Embryonic facial prominence (tissue), 1 donor: ENCODE results near the gene YJEFN3.
A peak's percentile ranks its signal among the peaks of the same experiment; 100 is the strongest.

ENCODE experiments used
- DNase-seq: peaks from one replicate; pipeline ENCODE4 v3.0.0-alpha.2; 2016; ENCODE audit errors: extremely low spot score

The YJEFN3 gene

DNA sequence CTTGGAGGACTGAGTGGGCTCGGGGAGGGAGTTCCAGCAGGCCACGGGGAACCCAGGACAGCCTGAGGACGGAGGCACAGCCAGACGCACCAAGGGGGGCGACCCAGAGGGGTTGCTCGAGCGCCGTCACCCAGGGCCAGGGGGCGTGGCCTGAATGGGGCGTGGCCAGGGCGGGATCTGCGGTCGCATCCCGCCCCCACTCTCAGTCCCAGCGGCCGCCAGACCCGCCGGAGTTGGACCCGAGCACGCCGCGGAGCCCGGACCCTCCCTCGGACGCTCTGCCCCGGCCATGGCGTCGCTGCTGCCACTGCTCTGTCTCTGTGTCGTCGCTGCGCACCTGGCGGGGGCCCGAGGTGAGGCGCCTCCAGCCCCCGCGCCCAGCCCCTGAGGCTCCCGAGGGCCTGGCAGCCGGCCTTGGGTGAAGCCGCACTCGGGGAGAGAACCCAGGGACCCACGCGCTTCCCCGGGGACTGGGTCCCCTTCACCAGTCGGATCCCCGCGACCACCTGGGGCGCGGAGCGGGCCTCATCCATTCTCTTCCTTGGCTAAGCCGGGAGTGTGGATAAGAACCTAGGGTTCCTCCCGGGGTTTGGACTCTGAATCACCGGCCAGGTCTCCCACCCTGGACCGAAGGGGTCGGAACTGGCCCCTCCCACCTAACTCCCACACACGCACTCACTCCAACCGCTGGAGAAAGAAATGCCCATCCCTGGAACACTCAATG lies 9.5 kb downstream of the YJEFN3 start, which contains the start of gene CILP2:
Gene CILP2, plus strand, starts transcription at position 205 of the 724 bp plus-strand sequence. Its CDS starts 85 bp downstream, at position 290.
- DNase-seq: peak; percentile 5

DNA sequence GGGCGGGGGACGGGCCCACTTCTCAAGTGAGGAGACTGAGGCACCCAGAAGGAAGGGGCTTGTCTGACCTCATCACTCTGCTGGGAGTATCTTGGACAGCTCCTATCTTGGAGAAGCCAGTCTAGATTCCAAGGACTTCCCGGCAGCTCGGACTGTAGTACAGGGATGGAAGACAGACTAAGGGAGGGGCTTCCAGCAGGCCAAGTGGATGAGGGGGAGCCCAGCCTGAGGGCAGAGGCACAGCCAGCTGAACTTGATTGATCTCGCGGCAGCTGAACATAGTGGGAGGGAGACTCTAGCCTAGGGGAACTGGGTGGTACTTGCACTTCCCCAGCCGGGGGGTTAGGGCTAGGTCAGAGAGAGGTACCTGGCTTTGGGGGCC lies 10.1 kb downstream of the YJEFN3 start:
- DNase-seq: peak; percentile 5

DNA sequence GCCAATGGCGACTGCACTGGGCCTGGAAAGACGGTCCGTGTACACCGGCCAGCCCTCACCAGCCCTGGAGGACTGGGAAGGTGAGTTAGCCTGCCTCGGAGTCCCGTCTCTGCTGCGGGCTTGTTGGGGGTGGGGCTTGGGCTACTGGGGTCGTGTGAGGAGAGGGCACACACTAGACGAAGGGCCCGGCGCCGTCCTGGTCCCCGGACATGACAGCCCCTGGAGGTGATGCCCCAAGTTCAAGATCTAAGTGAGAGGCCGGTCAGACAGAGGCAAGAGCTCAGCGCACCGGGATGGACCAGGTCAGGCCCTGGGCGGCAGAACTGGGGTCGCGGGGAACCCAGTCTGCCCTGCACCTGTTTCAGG lies 11.0 kb downstream of the YJEFN3 start:
- DNase-seq: peak; percentile 4

DNA sequence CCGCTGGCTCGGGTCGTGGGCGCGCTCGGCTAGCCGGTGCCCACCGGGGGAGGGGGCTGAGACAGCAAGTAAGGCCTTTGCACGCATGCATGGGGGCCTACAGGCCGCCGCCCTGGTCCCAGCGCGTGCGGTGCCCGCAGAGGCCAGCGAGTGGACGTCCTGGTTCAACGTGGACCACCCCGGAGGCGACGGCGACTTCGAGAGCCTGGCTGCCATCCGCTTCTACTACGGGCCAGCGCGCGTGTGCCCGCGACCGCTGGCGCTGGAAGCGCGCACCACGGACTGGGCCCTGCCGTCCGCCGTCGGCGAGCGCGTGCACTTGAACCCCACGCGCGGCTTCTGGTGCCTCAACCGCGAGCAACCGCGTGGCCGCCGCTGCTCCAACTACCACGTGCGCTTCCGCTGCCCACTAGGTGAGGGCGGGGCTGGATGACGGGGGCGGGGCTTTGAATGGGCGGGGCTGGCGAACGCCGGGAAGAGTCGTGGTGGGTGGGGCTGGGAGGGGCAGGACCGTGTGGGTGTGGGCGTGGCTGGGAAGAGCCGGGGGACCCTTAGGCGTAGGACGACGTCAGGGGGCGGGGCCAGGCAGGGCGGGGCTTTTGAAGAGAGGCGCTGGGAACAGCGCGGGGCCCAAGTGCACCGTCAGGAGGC lies 11.5 kb downstream of the YJEFN3 start:
- DNase-seq: peak; percentile 45

DNA sequence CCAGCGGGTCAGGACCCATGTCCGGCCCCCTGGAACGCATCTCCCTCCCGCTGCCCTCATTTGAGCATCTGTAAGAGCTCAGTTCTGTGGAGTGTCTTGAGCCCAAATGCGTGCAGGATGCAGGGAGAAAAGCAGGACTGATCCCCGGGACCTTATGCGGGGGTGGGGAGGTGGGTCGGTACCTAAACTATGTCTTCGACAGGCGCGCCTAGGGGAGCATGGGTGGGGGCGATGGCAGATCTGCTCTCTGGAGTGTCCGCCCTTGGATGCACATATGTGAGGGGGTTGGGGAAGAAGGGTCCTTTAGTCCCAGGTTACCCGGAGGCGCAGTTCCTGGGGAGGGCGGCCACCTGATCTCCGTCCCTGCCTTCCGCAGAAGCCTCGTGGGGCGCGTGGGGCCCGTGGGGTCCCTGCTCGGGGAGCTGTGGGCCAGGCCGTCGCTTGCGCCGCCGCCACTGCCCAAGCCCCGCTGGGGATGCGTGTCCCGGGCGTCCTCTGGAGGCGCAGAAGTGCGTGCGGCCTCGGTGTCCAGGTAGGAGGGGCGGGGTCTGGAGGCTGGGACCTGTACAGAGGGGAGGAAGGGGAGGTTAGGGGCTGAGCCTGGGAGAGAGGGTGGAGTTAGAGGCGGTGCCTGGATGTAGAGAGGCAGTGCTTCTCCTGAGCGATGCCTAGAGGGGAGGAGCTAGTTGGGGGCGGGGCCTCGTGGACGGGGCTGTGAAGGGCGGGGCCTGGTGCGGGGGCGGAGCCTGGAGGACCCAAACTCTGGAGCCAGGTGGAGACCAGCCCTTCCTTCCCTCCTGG lies 12.2 kb downstream of the YJEFN3 start:
- peak; percentile 37 for DNase-seq

DNA sequence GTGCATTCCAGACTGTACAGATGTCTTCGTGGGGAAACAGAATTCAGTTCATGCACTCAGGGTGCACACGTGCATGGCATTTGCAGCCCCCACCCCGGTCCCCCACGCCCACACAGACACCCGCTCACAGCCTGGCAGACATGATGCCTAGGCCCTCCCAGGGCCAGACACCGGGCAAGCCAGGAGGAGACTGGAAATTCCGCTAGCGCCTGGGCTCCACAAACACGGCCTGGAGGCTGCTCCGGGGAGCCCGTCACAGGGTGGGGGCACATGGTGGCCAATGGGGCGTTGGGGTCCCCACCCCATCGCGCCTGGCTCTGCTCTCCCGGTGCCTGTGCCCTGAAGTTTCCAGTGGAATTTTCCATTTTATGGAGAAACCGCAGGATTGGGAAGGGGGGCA lies 12.9 kb downstream of the YJEFN3 start:
- no peak for DNase-seq

DNA sequence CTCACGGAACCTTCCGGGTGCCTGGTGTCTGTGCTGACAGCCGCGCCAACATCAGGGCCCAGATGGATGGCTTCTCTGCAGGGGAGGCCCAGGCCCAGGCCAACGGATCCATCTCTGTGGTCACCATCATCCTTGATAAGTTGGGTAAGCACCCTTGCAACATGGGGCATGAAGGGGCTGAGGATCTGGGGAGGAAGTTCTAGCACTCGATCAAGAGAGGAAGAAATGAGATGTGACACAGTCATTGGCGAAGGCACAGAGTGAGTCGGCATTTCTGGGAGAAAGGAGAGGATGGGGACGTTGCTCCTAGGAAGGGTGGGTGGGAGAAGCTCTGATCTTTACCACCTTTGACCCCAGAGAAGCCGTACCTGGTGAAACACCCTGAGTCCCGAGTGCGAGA lies 13.8 kb downstream of the YJEFN3 start:
- DNase-seq: no peak

DNA sequence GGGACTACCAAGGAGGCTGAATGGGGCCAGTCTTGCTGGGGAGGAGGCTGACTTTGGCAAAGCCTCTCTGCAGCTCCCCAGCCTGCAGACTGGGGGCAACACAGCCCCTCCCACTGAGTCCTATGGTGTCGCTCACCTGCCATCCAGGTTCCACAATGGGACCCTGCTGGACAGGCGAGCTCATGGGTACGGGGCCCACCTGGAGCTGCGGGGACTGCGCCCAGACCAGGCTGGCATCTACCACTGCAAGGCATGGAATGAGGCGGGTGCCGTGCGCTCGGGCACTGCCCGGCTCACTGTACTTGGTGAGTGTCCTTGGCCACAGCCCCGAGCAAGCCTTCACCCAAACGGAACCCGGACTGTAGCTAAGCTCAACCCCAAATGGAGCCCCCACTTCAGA lies 14.4 kb downstream of the YJEFN3 start:
- DNase-seq: no peak

DNA sequence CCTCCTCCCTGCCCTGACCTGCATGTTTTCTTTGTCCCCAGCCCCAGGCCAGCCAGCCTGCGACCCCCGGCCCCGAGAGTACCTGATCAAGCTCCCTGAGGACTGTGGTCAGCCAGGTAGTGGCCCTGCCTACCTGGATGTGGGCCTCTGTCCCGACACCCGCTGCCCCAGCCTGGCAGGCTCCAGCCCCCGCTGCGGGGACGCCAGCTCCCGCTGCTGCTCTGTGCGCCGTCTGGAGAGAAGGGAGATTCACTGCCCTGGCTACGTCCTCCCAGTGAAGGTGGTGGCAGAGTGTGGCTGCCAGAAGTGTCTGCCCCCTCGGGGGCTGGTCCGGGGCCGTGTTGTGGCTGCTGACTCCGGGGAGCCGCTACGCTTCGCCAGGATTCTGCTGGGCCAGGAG lies 14.9 kb downstream of the YJEFN3 start:
- DNase-seq: no peak

DNA sequence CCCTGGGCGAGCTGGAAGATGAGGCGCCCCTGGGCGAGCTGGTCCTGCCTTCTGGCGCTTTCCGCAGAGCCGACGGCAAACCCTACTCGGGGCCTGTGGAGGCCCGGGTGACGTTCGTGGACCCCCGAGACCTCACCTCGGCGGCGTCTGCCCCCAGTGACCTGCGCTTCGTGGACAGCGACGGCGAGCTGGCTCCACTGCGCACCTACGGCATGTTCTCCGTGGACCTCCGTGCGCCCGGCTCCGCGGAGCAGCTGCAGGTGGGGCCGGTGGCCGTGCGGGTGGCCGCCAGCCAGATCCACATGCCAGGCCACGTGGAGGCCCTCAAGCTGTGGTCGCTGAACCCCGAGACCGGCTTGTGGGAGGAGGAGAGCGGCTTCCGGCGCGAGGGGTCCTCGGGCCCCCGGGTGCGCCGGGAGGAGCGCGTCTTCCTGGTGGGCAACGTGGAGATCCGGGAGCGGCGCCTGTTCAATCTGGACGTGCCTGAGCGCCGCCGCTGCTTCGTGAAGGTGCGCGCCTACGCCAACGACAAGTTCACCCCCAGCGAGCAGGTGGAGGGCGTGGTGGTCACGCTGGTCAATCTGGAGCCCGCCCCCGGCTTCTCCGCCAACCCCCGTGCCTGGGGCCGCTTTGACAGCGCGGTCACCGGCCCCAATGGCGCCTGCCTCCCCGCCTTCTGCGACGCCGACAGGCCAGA lies 15.7 kb downstream of the YJEFN3 start:
- no peak for DNase-seq

DNA sequence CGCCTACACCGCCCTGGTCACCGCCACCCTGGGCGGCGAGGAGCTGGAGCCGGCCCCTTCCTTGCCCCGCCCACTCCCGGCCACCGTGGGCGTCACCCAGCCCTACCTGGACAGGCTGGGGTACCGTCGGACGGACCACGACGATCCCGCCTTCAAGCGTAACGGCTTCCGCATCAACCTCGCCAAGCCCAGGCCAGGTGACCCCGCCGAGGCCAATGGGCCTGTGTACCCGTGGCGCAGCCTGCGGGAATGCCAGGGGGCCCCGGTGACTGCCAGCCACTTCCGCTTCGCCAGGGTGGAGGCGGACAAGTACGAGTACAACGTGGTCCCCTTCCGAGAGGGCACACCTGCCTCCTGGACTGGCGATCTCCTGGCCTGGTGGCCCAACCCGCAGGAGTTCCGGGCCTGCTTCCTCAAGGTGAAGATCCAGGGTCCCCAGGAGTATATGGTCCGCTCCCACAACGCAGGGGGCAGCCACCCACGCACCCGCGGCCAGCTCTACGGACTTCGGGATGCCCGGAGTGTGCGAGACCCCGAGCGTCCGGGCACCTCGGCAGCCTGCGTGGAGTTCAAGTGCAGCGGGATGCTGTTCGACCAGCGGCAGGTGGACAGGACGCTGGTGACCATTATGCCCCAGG lies 16.4 kb downstream of the YJEFN3 start:
- DNase-seq: no peak

DNA sequence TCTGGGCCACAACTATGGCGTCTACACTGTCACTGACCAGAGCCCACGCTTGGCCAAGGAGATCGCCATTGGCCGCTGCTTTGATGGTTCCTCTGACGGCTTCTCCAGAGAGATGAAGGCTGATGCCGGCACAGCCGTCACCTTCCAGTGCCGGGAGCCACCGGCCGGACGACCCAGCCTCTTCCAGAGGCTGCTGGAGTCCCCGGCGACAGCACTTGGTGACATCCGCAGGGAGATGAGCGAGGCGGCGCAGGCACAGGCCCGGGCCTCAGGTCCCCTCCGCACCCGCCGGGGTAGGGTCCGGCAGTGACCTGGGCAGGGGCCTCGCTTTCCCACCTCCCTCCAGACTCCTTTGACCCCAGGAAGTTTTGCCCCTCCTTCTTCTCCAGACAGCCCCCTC lies 17.0 kb downstream of the YJEFN3 start:
- no peak for DNase-seq

DNA sequence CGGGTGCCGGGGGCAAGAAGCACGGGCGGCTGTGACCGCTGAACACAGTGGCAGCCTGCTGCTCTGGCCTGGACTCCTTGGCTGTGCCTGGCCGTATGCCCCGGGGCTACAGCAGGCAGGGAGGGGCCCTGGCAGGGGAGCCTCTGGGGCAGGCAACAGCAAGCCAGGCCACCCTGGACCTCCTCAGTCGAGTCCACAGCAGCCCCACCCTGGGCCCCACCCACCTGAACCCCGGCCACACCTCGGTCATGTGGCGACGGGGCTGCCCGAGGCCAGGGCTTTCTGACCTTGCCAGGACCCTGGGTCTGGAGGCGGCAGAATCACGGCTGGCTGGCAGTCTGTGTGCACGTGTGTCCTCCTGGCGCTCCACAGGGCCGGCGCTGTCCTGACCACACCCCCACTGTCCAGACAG lies 18.0 kb downstream of the YJEFN3 start:
- no peak for DNase-seq

DNA sequence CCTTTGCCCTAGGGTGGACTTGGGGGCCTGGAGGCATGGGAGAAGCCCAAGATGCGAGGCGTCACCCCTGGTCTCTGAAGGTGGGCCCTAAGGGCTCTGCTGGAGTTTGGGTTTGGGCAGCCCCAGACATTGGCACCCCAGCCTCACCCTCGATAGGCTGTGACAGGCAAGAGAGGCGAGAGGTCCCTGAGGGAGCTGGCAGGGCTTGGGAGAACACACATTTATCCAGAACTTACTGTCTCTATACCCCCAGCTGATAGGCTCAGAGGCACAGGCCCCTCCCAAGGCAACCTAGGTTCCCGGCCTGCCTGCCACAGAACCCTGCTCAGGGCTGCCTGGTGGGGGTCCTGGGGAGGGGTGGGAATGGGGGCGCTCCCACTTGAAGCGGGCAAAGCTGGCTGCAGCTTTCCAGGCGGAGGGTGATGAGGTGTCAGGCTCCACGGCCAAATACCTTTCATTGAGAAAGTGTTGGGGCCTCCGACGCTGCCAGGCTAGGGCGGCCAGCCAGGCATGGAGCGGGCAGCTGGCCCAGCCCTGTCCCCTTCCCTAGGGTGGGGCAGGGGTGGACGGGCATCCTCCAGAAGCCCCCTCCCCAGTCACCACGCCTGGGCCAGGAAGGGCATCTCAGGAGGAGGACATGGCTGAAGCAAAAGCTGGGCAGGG lies 19.1 kb downstream of the YJEFN3 start:
- no peak for DNase-seq

DNA sequence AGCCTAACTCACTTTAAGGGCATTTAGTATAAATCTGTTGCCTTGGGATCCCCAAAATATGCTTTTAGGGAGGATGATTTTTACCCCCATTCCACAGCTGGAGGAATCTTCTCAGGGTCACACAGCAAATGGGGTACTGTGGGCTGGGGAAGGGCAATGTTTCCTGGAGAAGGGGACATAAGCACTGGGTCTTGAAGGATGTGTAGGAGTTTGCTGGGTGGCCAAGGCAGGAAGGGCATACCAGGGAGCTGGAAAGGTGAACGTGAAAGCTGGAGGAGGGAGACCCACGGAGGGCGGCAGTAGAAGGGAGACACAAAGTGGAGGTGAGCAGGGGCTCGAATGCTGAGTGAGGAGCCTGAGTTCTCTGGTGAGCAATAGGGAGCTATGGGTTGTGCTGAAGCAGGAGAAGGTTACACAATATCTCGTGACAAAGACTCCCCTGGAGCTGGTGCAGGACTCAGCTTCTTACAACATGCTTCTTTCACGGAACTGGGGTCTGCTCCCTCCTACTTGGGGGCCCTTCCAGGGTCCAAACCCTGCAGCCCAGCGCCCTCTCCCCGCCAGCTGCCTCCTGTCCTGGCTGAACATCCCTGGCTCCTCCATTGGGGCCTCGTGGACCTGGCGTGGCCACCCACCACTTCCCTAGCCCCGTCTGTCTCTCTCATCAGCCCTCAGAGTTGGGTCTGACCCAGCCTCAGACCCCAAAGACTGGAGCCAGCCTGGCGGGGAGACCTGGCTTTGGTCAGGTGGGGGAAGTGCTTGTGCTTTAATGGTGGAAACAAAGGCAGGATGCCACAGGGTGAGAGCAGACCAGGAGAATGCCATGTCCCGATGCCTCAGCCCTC lies 20.4 kb downstream of the YJEFN3 start:
- DNase-seq: no peak

DNA sequence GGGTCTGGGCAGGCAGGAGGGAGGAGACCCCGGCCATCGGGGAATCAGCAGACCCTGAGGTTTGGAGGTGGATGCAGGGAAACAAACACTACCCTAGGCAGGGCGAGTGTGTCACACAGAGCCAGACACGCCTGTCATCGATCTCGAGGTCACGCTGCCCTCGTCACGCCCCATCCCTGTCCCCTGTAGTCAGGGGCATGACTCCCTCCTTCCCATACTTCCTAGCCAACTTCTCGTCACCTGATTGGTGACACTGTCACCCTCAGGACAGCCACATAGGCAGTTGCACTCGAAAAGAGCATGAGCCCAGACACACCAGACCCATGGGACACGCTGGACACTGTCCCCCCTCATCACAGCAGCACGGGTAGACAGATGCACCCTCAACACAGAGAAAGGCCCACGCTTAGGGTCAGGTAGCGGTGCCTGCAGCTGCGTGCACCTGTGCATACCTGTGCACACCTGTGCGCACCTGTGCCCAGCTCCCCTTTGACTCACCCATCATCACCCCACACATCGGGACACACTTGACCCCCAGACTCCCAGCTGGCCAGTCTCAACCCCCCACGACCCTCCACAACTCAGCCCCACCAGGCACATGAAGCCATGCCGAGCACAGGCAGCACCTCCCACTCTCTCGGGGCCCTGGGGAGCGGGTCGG lies 21.2 kb downstream of the YJEFN3 start:
- DNase-seq: no peak

DNA sequence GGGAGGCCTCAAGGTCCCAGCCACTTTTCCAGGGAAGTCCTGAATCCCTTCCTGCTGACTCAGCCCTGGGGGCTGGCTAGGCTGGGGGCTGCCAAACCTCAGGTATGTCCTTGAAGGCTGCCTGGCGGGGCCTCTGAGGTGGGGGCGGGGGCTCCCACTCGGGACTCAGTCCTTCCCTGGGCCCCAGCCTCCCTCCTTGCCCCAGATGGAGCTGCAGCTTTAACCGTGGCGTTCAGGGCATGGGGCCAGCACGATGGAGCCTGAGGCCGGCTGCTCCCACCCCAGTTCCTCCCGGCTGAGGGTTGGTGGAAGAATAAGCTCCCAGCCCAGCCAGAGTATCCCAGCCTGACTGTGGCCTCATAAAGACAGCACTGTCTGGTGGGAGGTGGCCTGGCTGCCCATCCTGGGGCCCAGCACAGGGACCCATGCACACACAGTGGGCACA lies 21.8 kb downstream of the YJEFN3 start:
- no peak for DNase-seq

DNA sequence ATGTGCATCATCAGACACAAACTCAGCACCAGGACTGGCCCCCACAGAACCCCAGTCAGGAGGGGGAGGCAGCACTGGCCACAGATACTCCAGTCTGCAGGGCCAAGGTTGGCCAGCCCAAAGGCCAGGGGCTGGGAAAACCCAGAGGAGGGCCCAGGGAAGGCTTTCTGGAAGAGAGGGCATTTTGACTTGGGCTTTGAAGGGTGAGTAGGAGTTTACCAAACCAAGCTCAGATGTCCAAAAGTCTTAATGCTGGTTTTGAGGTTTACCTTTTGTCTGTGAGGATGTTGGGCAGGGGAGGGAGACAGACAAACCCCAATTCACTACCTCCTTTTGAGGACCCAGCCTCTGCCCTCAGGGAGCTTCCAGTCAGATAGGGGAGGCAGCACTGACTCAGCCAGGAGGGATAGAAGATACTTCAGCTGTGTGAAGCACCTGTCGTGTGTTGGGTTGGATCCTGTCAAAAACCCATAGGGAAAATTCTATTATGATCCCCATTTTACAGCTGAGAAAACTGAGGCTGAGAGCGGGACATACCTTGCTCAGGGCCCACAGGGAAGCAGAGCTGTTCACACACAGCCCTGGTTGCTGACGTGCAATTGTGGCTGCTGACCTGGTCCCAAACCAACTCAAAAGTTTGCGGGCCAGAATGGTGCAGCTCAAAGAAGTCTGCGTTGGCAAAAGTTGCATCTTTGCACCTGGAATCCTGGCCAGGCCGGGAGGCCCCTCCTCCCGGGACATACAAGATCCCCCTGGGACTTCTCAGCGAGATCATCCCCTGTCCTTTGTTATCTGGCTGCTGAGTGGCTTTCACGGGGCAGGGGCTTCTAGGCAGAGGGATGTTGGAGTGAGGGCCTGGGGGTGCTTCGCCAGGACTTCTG lies 22.5 kb downstream of the YJEFN3 start:
- DNase-seq: no peak

DNA sequence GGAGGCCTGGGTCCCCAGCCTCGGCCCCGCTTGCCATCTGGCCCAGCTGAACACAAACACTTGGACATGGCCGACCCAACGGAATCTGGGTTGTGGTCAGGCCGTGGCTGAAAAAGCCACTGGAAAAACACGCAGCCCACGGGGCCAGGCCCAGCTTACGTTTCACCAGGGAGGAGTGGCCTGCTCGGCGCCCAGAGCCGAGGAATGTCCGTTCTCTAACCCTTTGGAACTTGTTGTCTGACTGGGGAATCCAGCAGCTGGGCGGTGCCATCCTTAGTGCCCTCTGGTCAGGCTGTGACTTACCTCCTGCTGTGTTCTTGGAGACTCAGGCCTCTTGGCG lies 23.1 kb downstream of the YJEFN3 start:
- DNase-seq: no peak
